Stimulated activated CD8-positive, alpha-beta memory T cell treated with anti-CD3 and anti-CD28 coated beads, Interleukin-4, amount 100 ng/mL, for 24 hours (primary cell): ENCODE measurements around the gene RABIF.
"Not testable (repeated sequence)": the region's sequence is repeated elsewhere in the genome, so short reads cannot be mapped to it uniquely, and the experiment has no call there.

Experiments
- DNase-seq: peaks from one replicate; pipeline ENCODE4 v3.0.0-alpha.2; 2020; ENCODE audit warnings: low read depth

The RABIF gene

DNA sequence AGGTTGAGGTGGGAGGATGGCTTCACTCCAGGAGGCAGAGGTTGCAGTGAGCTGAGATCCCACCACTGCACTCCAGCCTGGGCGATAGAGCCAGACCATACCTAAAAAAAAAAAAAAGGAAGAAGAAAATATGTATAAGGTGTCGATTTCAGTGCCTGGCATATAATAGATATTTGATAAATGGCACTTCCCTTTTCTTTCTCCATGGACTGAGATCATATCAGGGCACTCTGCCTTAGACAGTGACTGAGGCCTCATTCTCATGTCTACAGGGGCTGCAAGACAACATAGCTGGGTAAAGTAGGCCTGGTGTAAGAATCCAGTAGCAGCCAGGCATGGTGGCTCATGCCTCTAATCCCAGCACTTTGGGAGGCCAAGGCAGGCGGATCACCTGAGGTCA is 57.0 kb downstream of the RABIF start:
- no peak for DNase-seq

- not testable (repeated sequence) for DNase-seq
These were observed 59.7 kb downstream of the RABIF start for GRCh38 chr1:202829223-202829622.
